Panc1 (cell line): Measurements from ENCODE around the gene DCBLD2.

ENCODE experiments used
- POLR2AphosphoS5 ChIP-seq: IDR thresholded peaks from 2 replicates; pipeline ENCODE4 v1.6.1; 2012; ENCODE audit warnings: mild to moderate bottlenecking, low read depth, low read length, moderate library complexity
- SIN3A ChIP-seq: IDR thresholded peaks from 2 replicates; pipeline ENCODE4 v1.6.1; 2012; ENCODE audit warnings: low read depth, mild to moderate bottlenecking, low read length, moderate library complexity, borderline replicate concordance; ENCODE audit not compliant: insufficient read depth

GRCh38 chr3:98829246-98829832, 72.2 kb downstream of the DCBLD2 start:
- TF ChIP-seq SIN3A (no peak), POLR2AphosphoS5 (no peak)
